Keratinocyte (primary cell): Measurements from ENCODE around the gene DIP2C. TPM values are rescaled to one million over a fixed set of nuclear protein-coding genes. Genes with fewer than 3 reads are reported as not detected.

Source experiments
- DNase-seq: peaks from one replicate; pipeline ENCODE4 v3.0.0-alpha.2; 2011; ENCODE audit warnings: low read depth, missing footprints, low spot score
- FAIRE-seq: peaks from 2 replicates; lab custom pipeline; 2011; peaks lifted over from hg19 to GRCh38; lab: Jason Lieb, UNC
- H2AFZ ChIP-seq: 2 replicates; pipeline ENCODE4 v1.6.0; 2012; ENCODE audit warnings: low read length, control low read depth, inconsistent platforms; ENCODE audit not compliant: control insufficient read depth
- H3K27ac ChIP-seq: 2 replicates; pipeline ENCODE4 v1.5.1; 2011; ENCODE audit warnings: low read length; ENCODE audit not compliant: control insufficient read depth, insufficient read depth
- H3K27me3 ChIP-seq: 3 replicates; pipeline ENCODE4 v1.6.0; 2011; ENCODE audit warnings: low read length; ENCODE audit not compliant: control insufficient read depth, insufficient read depth; ENCODE audit errors: extremely low read depth
- H3K36me3 ChIP-seq, 2 experiments: 2 replicates in 1 of 2; 3 replicates in 1 of 2; pipeline ENCODE4 v1.5.1; 2011; ENCODE audit warnings: low read length in 2 of 2, mild to moderate bottlenecking in 1 of 2; ENCODE audit not compliant: control insufficient read depth in 2 of 2, insufficient read depth in 2 of 2; ENCODE audit errors: extremely low read depth in 1 of 2
- H3K4me1 ChIP-seq: 3 replicates; pipeline ENCODE4 v1.5.1; 2011; ENCODE audit warnings: low read length; ENCODE audit not compliant: control insufficient read depth, insufficient read depth; ENCODE audit errors: extremely low read depth
- H3K4me2 ChIP-seq: 3 replicates; pipeline ENCODE4 v1.6.0; 2011; ENCODE audit warnings: low read depth, low read length; ENCODE audit not compliant: control insufficient read depth, insufficient read depth; ENCODE audit errors: extremely low read depth
- H3K4me3 ChIP-seq, 3 experiments: fragments of 200-600 bp in 1 of 3; sonication (generic) in 1 of 3; 2 replicates in 2 of 3; 3 replicates in 1 of 3; pipeline ENCODE4 v1.5.1; 2011 to 2016; ENCODE audit warnings: low read length in 3 of 3, mild to moderate bottlenecking in 3 of 3, control low read depth in 2 of 3, inconsistent platforms in 1 of 3, low read depth in 1 of 3, mixed read lengths in 1 of 3, mixed run types in 1 of 3, moderate library complexity in 1 of 3; ENCODE audit not compliant: control insufficient read depth in 2 of 3, insufficient read depth in 2 of 3; ENCODE audit errors: extremely low read depth in 1 of 3
- H3K79me2 ChIP-seq: 2 replicates; pipeline ENCODE4 v1.6.0; 2012; ENCODE audit warnings: low read length; ENCODE audit not compliant: control insufficient read depth, insufficient read depth
- H3K9ac ChIP-seq: 3 replicates; pipeline ENCODE4 v1.6.0; 2011; ENCODE audit warnings: low read length; ENCODE audit not compliant: control insufficient read depth, insufficient read depth; ENCODE audit errors: extremely low read depth
- H3K9me1 ChIP-seq: 3 replicates; pipeline ENCODE4 v1.6.0; 2011; ENCODE audit warnings: low read length; ENCODE audit not compliant: control insufficient read depth, insufficient read depth; ENCODE audit errors: extremely low read depth
- H3K9me3 ChIP-seq: 2 replicates; pipeline ENCODE4 v1.5.1; 2012; ENCODE audit warnings: low read depth, low read length; ENCODE audit not compliant: control insufficient read depth
- H4K20me1 ChIP-seq: 3 replicates; pipeline ENCODE4 v1.6.0; 2011; ENCODE audit warnings: low read length; ENCODE audit not compliant: control insufficient read depth, insufficient read depth; ENCODE audit errors: extremely low read depth
- EZH2 ChIP-seq: IDR thresholded peaks from one replicate; pipeline ENCODE4 v1.6.1; 2012; ENCODE audit warnings: inconsistent platforms, mild to moderate bottlenecking, low read length, moderate library complexity
- dilution Hi-C: fragments of 300-500 bp; cut with MboI; formaldehyde crosslinking; loops from one replicate; pipeline ENCODE4 v1.7.0; 2020; ENCODE audit warnings: low sequenced_read_pairs; ENCODE audit not compliant: extremely low pct_ligation_motif_present
- polyA plus RNA-seq, 5 experiments: library from polyadenylated mRNA; depleted of rRNA in 3 of 5; stranded (reverse) in 3 of 5; stranded (forward) in 1 of 5; unstranded in 1 of 5; fragments of >200 nt; gene quantifications; 1 replicate in 1 of 5; 2 replicates in 3 of 5; 3 replicates in 1 of 5; pipeline versions ENCODE4 v1.2.1 to v1.2.3, GENCODE V29; 2011 to 2012; ENCODE audit warnings: missing spikeins in 2 of 5, low read depth in 1 of 5, low replicate concordance in 1 of 5
- TF ChIP-seq, protein P1 (sequence below), 3 experiments: IDR thresholded peaks in 1 of 3; conservative IDR thresholded peaks in 1 of 3; optimal IDR thresholded peaks in 1 of 3; 2 replicates in 2 of 3; 3 replicates in 1 of 3; pipeline versions ENCODE3 to v1.5.1; 2011; ENCODE audit warnings: low read length in 3 of 3, mild to moderate bottlenecking in 3 of 3, moderate library complexity in 2 of 3, control low read depth in 1 of 3, inconsistent platforms in 1 of 3; ENCODE audit not compliant: insufficient read depth in 2 of 3; ENCODE audit errors: extremely low read depth in 1 of 3

Gene DIP2C
- polyA plus RNA-seq, 1 donor (not counting 4 experiments of a cell fraction or from before 2014, with no cell fraction given) = 1.3 TPM

DNA sequence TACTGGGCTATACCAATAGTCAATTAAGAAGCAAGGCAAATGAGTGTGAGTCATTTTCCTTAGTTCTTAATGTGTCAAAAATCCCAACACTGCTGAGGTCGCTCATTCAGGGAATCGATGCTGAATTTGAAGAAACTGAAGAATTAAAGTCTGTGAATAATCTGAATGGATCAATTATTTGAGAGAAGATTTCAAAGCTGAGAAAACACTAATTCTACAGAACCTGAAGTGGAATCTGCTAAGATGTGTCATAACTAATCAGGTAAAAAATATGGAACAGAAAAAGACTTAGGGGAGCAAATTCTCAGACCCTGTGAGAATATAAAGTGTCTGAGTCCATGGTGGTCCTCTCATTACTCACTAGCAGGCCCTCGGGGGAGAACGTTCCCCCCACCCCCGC, 125.6 kb downstream of the DIP2C start:
- Histone ChIP-seq H3K36me3 (no peaks in the 10 kb centered on the region), H3K9me3 (peaks cover 6% of the 10 kb centered on the region), H3K79me2 (no peaks in the 10 kb centered on the region), H3K4me2 (no peak overlapping the region), H4K20me1 (no peaks in the 10 kb centered on the region), H3K27ac (no peak overlapping the region), H2AFZ (no peak overlapping the region), H3K4me1 (no peaks in the 10 kb centered on the region), H3K9me1 (no peaks in the 10 kb centered on the region), H3K27me3 (no peaks in the 10 kb centered on the region), H3K9ac (no peak overlapping the region), H3K4me3 (no peak overlapping the region)
- no peak for FAIRE-seq
- no peak for DNase-seq
- dilution Hi-C loops = no loop called here
- TF ChIP-seq EZH2 = no peak
- TF ChIP-seq, protein P1, sequence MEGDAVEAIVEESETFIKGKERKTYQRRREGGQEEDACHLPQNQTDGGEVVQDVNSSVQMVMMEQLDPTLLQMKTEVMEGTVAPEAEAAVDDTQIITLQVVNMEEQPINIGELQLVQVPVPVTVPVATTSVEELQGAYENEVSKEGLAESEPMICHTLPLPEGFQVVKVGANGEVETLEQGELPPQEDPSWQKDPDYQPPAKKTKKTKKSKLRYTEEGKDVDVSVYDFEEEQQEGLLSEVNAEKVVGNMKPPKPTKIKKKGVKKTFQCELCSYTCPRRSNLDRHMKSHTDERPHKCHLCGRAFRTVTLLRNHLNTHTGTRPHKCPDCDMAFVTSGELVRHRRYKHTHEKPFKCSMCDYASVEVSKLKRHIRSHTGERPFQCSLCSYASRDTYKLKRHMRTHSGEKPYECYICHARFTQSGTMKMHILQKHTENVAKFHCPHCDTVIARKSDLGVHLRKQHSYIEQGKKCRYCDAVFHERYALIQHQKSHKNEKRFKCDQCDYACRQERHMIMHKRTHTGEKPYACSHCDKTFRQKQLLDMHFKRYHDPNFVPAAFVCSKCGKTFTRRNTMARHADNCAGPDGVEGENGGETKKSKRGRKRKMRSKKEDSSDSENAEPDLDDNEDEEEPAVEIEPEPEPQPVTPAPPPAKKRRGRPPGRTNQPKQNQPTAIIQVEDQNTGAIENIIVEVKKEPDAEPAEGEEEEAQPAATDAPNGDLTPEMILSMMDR (optimal IDR thresholded peaks at IDR 0.05 in 1 of 3, IDR thresholded peaks at IDR 0.05 in 1 of 3, conservative IDR thresholded peaks at IDR 0.05 in 1 of 3; ENCODE audit: extremely low read depth in 1 of 3, insufficient read depth in 2 of 3, low read length in 3 of 3) = no peak

DNA sequence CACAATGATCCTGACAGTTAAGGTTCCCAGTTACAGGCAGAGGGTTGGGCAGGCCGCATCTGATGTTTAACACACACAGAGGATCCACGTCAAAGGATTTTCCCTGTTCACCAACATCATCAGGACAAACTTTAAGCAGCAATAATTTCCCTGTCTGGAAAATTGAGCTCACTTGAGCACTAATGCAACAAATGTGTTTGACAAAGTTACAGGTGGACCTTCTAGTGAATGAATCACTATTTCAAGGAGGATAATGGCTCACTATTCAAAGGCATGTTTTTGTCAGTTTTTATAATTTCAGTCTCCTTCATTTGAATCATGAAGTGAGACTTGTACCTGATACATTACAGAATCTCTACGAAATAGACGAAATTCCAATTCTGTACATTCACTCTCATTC, 127.3 kb downstream of the DIP2C start:
- H3K36me3 ChIP-seq = no peaks in the 10 kb centered on the region
- H3K9ac ChIP-seq = no peak overlapping the region
- peaks cover 4% of the 10 kb centered on the region for H3K9me3 ChIP-seq
- TF ChIP-seq, protein P1 (optimal IDR thresholded peaks at IDR 0.05 in 1 of 3, IDR thresholded peaks at IDR 0.05 in 1 of 3, conservative IDR thresholded peaks at IDR 0.05 in 1 of 3; ENCODE audit: extremely low read depth in 1 of 3, insufficient read depth in 2 of 3, low read length in 3 of 3) = no peak
- TF ChIP-seq EZH2 = no peak
- dilution Hi-C loops = no loop called here
- no peaks in the 10 kb centered on the region for H3K79me2 ChIP-seq
- H3K4me1 ChIP-seq = no peaks in the 10 kb centered on the region
- H3K27ac ChIP-seq = no peak overlapping the region
- no peaks in the 10 kb centered on the region for H3K9me1 ChIP-seq
- H4K20me1 ChIP-seq = no peaks in the 10 kb centered on the region
- no peak overlapping the region for H2AFZ ChIP-seq
- DNase-seq (no peak), FAIRE-seq (no peak)
- no peak overlapping the region for H3K4me2 ChIP-seq
- H3K27me3 ChIP-seq = no peaks in the 10 kb centered on the region
- H3K4me3 ChIP-seq = no peak overlapping the region
